ENCODE results near the gene AKAP13.

AKAP13 gene

DNA sequence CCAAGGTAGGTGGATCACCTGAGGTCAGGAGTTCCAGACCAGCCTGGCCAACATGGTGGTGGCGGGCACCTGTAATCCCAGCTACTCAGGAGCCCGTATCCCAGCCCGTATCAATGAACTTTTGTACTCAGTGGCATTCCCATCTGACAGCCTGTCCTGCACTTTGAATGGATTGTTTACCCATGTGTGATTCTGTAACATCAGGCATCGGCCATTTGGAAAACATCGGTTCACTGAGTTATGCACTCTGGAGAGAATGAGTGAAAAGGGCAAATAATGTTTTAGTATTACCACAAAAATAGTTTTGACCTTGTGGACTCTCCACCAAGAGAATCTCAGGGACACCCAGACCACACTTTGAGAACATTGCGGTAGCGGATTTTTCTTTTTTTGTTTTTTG is 400.7 kb downstream of the AKAP13 start:
- H3K4me3 ChIP-seq (ENCODE audit: low read depth, low read length), result no peak overlapping the region
- DNase-seq (ENCODE audit: low read depth), result no peak
- TF ChIP-seq CTCF (IDR thresholded peaks at IDR 0.05; ENCODE audit: low read depth, low read length, missing control alignments), result no peak
- in situ Hi-C loops (cut with HindIII; ENCODE audit: low sequenced_read_pairs), result no loop called here

- DNase-seq (ENCODE audit: low read depth), result no peak
- H3K4me3 ChIP-seq (ENCODE audit: low read depth, low read length), result no peak overlapping the region
- in situ Hi-C loops (cut with HindIII; ENCODE audit: low sequenced_read_pairs), result no loop called here
- no peak for TF ChIP-seq CTCF (IDR thresholded peaks at IDR 0.05; ENCODE audit: low read depth, low read length, missing control alignments)
These were observed 401.7 kb downstream of the AKAP13 start for GRCh38 chr15:85782064-85782463.

- DNase-seq (ENCODE audit: low read depth), result no peak
- in situ Hi-C loops (cut with HindIII; ENCODE audit: low sequenced_read_pairs), result no loop called here
- H3K4me3 ChIP-seq (ENCODE audit: low read depth, low read length), result peak overlapping the region; percentile 4
These were observed 405.7 kb downstream of the AKAP13 start for GRCh38 chr15:85785887-85786780.

DNA sequence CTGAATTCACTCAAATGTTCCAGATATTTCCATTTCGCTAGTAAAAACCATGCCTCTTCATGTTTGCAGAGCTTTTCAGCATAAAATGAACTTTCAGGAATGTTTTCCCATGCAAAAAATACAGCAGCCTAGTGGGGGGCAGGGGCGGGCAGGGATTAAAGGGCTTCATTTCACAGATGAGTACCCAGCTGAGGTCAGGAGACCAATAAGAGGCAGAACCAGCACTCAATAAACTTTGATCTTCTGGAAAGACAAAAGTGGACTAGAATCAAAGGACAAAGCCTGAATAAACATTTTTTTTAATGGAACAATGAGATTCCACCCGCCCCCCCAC is 406.3 kb downstream of the AKAP13 start:
- in situ Hi-C loops (cut with HindIII; ENCODE audit: low sequenced_read_pairs), result no loop called here
- TF ChIP-seq CTCF (IDR thresholded peaks at IDR 0.05; ENCODE audit: low read depth, low read length, missing control alignments), result no peak
- H3K4me3 ChIP-seq (ENCODE audit: low read depth, low read length), result no peak overlapping the region
- DNase-seq (ENCODE audit: low read depth), result no peak

More at GRCh38 chr15:85785887-85786780, 405.7 kb downstream of the AKAP13 start:
- no peak for TF ChIP-seq CTCF (IDR thresholded peaks at IDR 0.05; ENCODE audit: low read depth, low read length, missing control alignments)

- in situ Hi-C loops (cut with HindIII; ENCODE audit: low sequenced_read_pairs), result no loop called here
- DNase-seq (ENCODE audit: low read depth), result no peak
- TF ChIP-seq CTCF (IDR thresholded peaks at IDR 0.05; ENCODE audit: low read depth, low read length, missing control alignments), result no peak
- H3K4me3 ChIP-seq (ENCODE audit: low read depth, low read length), result no peak overlapping the region
These were observed 408.5 kb downstream of the AKAP13 start for GRCh38 chr15:85788771-85789495.

GRCh38 chr15:85789496-85789875 is 409.1 kb downstream of the AKAP13 start:
- TF ChIP-seq CTCF (IDR thresholded peaks at IDR 0.05; ENCODE audit: low read depth, low read length, missing control alignments), result no peak
- in situ Hi-C loops (cut with HindIII; ENCODE audit: low sequenced_read_pairs), result no loop called here
- no peak for DNase-seq (ENCODE audit: low read depth)
- H3K4me3 ChIP-seq (ENCODE audit: low read depth, low read length), result no peak overlapping the region
